ENCODE results near the gene SPPL2A.

GRCh38 chr15:50697109-50697797 lies 68.3 kb downstream of the SPPL2A start:
- TF ChIP-seq CTCF (conservative IDR thresholded peaks at IDR 0.05; ENCODE audit: low read length) (no peak), EZH2phosphoT487 (IDR thresholded peaks at IDR 0.05; ENCODE audit: borderline replicate concordance) (no peak)
